Adipocyte (in vitro differentiated cells): ENCODE data around the gene CTSO.

Source experiments
- DNase-seq: peaks from one replicate; pipeline ENCODE4 v3.0.0-alpha.2; 2015; ENCODE audit warnings: low read depth
- H3K27me3 ChIP-seq: replicated peaks from 2 replicates; pipeline ENCODE4 v1.7.0; 2013; ENCODE audit warnings: mild to moderate bottlenecking, low read length, moderate library complexity; ENCODE audit not compliant: control insufficient read depth, insufficient read depth
- H3K36me3 ChIP-seq: 2 replicates; pipeline ENCODE4 v1.7.0; 2013; ENCODE audit warnings: low read length, mild to moderate bottlenecking, moderate library complexity; ENCODE audit not compliant: control insufficient read depth, insufficient read depth, severe bottlenecking
- H3K4me1 ChIP-seq: 2 replicates; pipeline ENCODE4 v1.7.0; 2013; ENCODE audit warnings: mild to moderate bottlenecking, low read length, moderate library complexity; ENCODE audit not compliant: control insufficient read depth, insufficient read depth
- H3K4me3 ChIP-seq: 2 replicates; pipeline ENCODE4 v1.7.0; 2013; ENCODE audit warnings: mild to moderate bottlenecking, low read length, moderate library complexity
- H3K9ac ChIP-seq: 2 replicates; pipeline ENCODE4 v1.7.0; 2013; ENCODE audit warnings: mild to moderate bottlenecking, low read length, moderate library complexity
- H3K9me3 ChIP-seq: 2 replicates; pipeline ENCODE4 v1.7.0; 2013; ENCODE audit warnings: mild to moderate bottlenecking, low read length, moderate library complexity; ENCODE audit not compliant: control insufficient read depth

The CTSO gene

GRCh38 chr4:155953151-155954117 lies at the start of gene CTSO:
TSS of gene CTSO (minus strand) at chr4:155953866. CDS start at chr4:155953847, 19 bp downstream.
- peak within 1 kb of the TSS; percentile 98 for H3K4me3 ChIP-seq
- H3K9me3 ChIP-seq = no peaks in the 10 kb centered on the region
- DNase-seq = peak; percentile 93
- H3K4me1 ChIP-seq = peaks cover 8% of the 10 kb centered on the region
- no peaks in the 10 kb centered on the region for H3K36me3 ChIP-seq
- peak within 1 kb of the TSS; percentile 100 for H3K9ac ChIP-seq
- no peaks in the 10 kb centered on the region for H3K27me3 ChIP-seq

DNA sequence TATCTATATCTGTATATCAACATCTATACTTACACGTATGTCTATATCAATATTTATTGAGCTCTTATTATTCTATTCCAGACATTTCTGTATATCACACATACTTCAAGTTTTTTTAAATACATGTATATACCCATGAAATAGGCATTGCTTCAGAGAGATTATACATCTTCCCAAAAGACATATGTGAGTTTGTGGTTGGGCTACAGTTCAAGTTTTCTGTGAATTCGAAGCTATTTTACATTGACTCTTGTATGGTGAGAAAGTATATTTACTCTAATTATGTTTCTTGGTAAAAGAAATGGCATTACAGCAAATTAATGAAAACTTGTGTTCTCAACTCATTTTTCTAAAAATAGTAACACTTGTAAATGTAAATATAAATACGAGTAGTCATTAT lies 46.8 kb upstream of the CTSO start:
- Histone ChIP-seq H3K4me1 (no peaks in the 10 kb centered on the region), H3K9ac (no peak overlapping the region), H3K4me3 (no peak overlapping the region), H3K9me3 (no peaks in the 10 kb centered on the region), H3K36me3 (no peaks in the 10 kb centered on the region), H3K27me3 (no peaks in the 10 kb centered on the region)
- DNase-seq = no peak

- no peaks in the 10 kb centered on the region for H3K27me3 ChIP-seq
- H3K9me3 ChIP-seq = no peaks in the 10 kb centered on the region
- no peak overlapping the region for H3K9ac ChIP-seq
- DNase-seq = peak; percentile 47
- no peaks in the 10 kb centered on the region for H3K4me1 ChIP-seq
- no peak overlapping the region for H3K4me3 ChIP-seq
- H3K36me3 ChIP-seq = no peaks in the 10 kb centered on the region
These were observed 46.1 kb upstream of the CTSO start for GRCh38 chr4:155999725-156000124.

GRCh38 chr4:155995069-155995468 lies 41.4 kb upstream of the CTSO start:
- no peak for DNase-seq
- no peak overlapping the region for H3K4me3 ChIP-seq

GRCh38 chr4:155984106-155984797 lies 30.6 kb upstream of the CTSO start:
- Histone ChIP-seq H3K4me1 (peaks cover 4% of the 10 kb centered on the region), H3K36me3 (no peaks in the 10 kb centered on the region), H3K4me3 (no peak overlapping the region), H3K27me3 (no peaks in the 10 kb centered on the region), H3K9ac (no peak overlapping the region), H3K9me3 (no peaks in the 10 kb centered on the region)
- DNase-seq = no peak

More at GRCh38 chr4:155995069-155995468, 41.4 kb upstream of the CTSO start:
- Histone ChIP-seq H3K9me3 (no peaks in the 10 kb centered on the region), H3K27me3 (no peaks in the 10 kb centered on the region), H3K9ac (no peak overlapping the region), H3K4me1 (no peaks in the 10 kb centered on the region), H3K36me3 (no peaks in the 10 kb centered on the region)

DNA sequence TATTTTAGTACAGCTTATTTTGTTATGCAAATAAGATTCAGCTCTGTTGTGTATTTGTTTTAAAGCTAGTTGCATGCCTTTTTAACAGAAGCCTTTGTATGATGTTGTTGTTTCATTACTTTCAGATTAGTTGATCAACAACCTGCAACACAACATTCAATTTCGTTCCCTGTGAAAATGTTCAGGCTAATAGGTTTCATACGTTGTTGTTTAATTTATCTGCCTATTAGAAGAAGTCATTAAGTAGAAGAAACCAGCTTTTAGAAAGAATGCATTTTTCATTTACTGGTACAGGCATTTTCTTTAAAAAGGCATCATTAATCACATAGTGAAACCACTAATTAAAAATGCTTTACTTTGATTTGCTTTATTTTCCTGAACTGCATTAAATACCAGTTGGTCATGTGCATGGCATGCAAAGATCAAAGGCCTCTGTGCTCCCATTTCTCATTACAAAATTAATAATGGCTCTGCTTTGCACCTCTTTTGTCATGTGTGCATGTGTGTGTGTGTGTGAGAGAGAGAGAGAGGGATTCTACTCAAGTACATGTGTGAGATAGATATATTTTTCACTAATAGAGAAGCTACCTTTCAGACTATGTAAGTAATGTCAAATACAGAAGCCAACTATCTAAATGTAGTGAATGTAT lies 29.2 kb upstream of the CTSO start:
- H3K36me3 ChIP-seq = no peaks in the 10 kb centered on the region
- no peak overlapping the region for H3K4me3 ChIP-seq
- H3K4me1 ChIP-seq = peaks cover 4% of the 10 kb centered on the region
- no peak overlapping the region for H3K9ac ChIP-seq
- H3K27me3 ChIP-seq = no peaks in the 10 kb centered on the region
- H3K9me3 ChIP-seq = peaks cover 3% of the 10 kb centered on the region
- no peak for DNase-seq

DNA sequence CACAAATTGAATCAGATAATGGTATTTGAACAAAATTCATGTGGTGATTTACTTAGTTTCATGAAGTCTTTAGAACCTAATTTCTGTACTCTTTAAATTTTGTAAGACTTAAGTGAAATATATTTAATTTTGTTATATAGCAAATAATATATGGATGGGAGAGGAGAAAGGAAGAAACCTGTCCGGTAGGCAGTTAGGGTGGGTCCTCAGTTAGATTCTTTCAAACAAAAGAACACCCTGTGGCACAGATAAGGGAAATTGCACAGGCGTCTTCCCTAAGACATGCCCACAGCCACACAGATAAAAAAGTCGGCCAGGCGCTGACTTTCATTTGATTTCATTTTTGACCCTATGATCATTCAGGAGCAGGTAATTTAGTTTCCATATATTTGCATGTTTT lies 25.1 kb upstream of the CTSO start:
- peaks cover 20% of the 10 kb centered on the region for H3K4me1 ChIP-seq
- peaks cover 3% of the 10 kb centered on the region for H3K9me3 ChIP-seq
- no peaks in the 10 kb centered on the region for H3K27me3 ChIP-seq
- DNase-seq = no peak
- no peak overlapping the region for H3K9ac ChIP-seq
- H3K4me3 ChIP-seq = no peak overlapping the region
- no peaks in the 10 kb centered on the region for H3K36me3 ChIP-seq

GRCh38 chr4:155975511-155975910 lies 21.8 kb upstream of the CTSO start:
- H3K36me3 ChIP-seq = no peaks in the 10 kb centered on the region
- no peak overlapping the region for H3K4me3 ChIP-seq
- peaks cover 29% of the 10 kb centered on the region for H3K4me1 ChIP-seq
- no peak overlapping the region for H3K9ac ChIP-seq
- H3K9me3 ChIP-seq = peaks cover 3% of the 10 kb centered on the region
- peak; percentile 21 for DNase-seq
- H3K27me3 ChIP-seq = no peaks in the 10 kb centered on the region

DNA sequence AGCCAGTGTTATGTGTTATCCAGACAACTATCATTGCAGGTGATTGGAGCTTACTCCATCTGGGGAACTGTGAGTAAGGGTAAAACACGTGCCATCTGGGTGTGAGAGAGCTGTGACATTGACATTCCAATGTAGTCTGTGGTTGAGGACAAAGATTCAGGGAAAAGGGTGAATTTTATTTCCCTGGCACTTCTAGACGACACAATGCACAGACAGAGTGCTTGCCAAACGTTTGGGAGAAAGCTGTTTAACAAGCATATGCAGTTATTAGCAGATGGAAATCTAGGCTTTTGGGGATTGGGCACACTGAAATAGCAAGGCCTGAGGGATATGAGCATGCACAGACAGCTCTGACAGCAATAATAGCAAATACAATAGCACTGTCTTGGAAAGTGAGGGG lies 21.3 kb upstream of the CTSO start:
- Histone ChIP-seq H3K36me3 (no peaks in the 10 kb centered on the region), H3K4me3 (no peak overlapping the region), H3K9ac (no peak overlapping the region), H3K27me3 (no peaks in the 10 kb centered on the region), H3K9me3 (peaks cover 3% of the 10 kb centered on the region), H3K4me1 (peaks cover 29% of the 10 kb centered on the region)
- DNase-seq = no peak

GRCh38 chr4:155974476-155974749 lies 20.7 kb upstream of the CTSO start:
- no peaks in the 10 kb centered on the region for H3K36me3 ChIP-seq
- H3K9me3 ChIP-seq = peaks cover 3% of the 10 kb centered on the region
- DNase-seq = no peak
- H3K4me1 ChIP-seq = peaks cover 29% of the 10 kb centered on the region
- no peaks in the 10 kb centered on the region for H3K27me3 ChIP-seq
- H3K4me3 ChIP-seq = no peak overlapping the region
- H3K9ac ChIP-seq = no peak overlapping the region
